Sigmoid colon (tissue), 7 donors: Measurements from ENCODE around the gene SUPT5H. TPM values are rescaled to one million over a fixed set of nuclear protein-coding genes. Genes with fewer than 3 reads are reported as not detected.
A peak's percentile ranks its signal among the peaks of the same experiment; 100 is the strongest.

Experiments
- DNase-seq: peaks from one replicate; pipeline ENCODE4 v3.0.0-alpha.2; 2019
- H3K27ac ChIP-seq, 4 donors: fragments of 200-600 bp; sonication (generic); one replicate each; pipeline ENCODE4 v1.5.1; 2016 to 2019; ENCODE audit warnings: mild to moderate bottlenecking in 1 of 4
- H3K27me3 ChIP-seq, 3 donors: fragments of 200-600 bp; sonication (generic); one replicate each; pipeline ENCODE4 v1.5.1; 2019; ENCODE audit warnings: mild to moderate bottlenecking in 1 of 3
- H3K36me3 ChIP-seq, 4 donors: fragments of 200-600 bp; sonication (generic); one replicate each; pipeline ENCODE4 v1.5.1; 2016 to 2019
- H3K4me1 ChIP-seq, 4 donors: fragments of 200-600 bp; sonication (generic); one replicate each; pipeline ENCODE4 v1.5.1; 2017 to 2019
- H3K4me3 ChIP-seq, 4 donors: fragments of 200-600 bp; sonication (generic); one replicate each; pipeline ENCODE4 v1.5.1; 2017 to 2019; ENCODE audit warnings: mild to moderate bottlenecking in 2 of 4, moderate library complexity in 1 of 4
- H3K9me3 ChIP-seq, 4 donors: fragments of 200-600 bp in 3 of 4; sonication (generic) in 3 of 4; one replicate each; pipeline versions ENCODE4 v1.5.1 to v1.6.1; 2013 to 2019
- EP300 ChIP-seq, 4 donors: sonication (generic); formaldehyde crosslinking; IDR thresholded peaks; one replicate each; pipeline ENCODE4 v1.6.1; 2017; ENCODE audit warnings: antibody characterized with exemption in 4 of 4
- POLR2A ChIP-seq, 2 donors: fragments of 450-650 bp; IDR thresholded peaks; one replicate each; pipeline ENCODE4 v1.6.1; 2016; ENCODE audit warnings: antibody characterized with exemption in 2 of 2, mild to moderate bottlenecking in 2 of 2, moderate library complexity in 2 of 2
- POLR2AphosphoS5 ChIP-seq, 4 donors: sonication (generic); formaldehyde crosslinking; IDR thresholded peaks; one replicate each; pipeline ENCODE4 v1.6.1; 2017; ENCODE audit warnings: antibody characterized with exemption in 4 of 4
- WGBS, 2 donors: extraction: QIAGEN DNeasy Blood & Tissue Kit; methylation state at CpG; one replicate each; pipeline ENCODE4 v1.1.7; 2013; 5-methylcytosine and 5-hydroxymethylcytosine counted together
- intact Hi-C: fragments of 100-400 bp; cut with DNase I; formaldehyde crosslinking; loops from one replicate; pipeline ENCODE4 v1.15.1; 2023
- polyA plus RNA-seq, 3 donors: library from polyadenylated mRNA; stranded (reverse); fragments of 200-250 nt; gene quantifications; one replicate each; pipeline ENCODE4 v1.2.3, GENCODE V29; 2013
- total RNA-seq, 4 donors: library from RNA; depleted of rRNA; stranded (reverse); fragments of >200 nt; gene quantifications; one replicate each; pipeline ENCODE4 v1.1.0, GENCODE V29; 2016
- TF ChIP-seq, protein P1 (sequence below), 4 experiments: fragments of 450-650 bp in 3 of 4; fragments of 200-600 bp in 1 of 4; IDR thresholded peaks; one replicate each; pipeline ENCODE4 v1.5.1; 2016 to 2019; ENCODE audit warnings: antibody characterized with exemption in 4 of 4, mild to moderate bottlenecking in 3 of 4, moderate library complexity in 2 of 4
- donor health status: healthy with polysubstance abuse.
- donor health status: Bipolar disorder and iron deficiency.
- donor health status: healthy.

The SUPT5H gene
- total and polyA plus RNA-seq, 7 donors: 52.3 to 112 (median 77.1) TPM

DNA sequence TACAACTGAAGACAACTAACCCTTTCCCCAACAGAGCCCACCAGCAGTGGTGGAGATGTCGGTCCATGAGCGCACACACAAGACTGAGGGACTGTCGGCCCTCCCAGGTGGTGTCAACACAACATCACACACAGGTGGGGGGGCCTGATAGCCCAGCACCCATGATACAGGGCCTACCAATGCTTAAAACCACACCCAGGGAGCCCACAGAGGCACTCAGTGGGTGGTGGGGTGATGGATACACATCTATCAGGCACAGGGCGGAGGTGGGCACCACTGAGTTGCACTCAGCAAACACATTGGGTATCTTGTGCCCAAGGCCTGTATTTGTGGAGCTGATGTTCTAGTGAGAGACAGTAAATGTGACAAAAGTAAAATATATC lies 45.7 kb upstream of the SUPT5H start:
- peaks cover 0 to 54% (median 48%) of the 10 kb centered on the region in 4 donors for H3K4me1 ChIP-seq
- WGBS, 2 donors: 97 to 98% methylated on average over 4 of the region's 4 CpGs

GRCh38 chr19:39400061-39400460 lies 45.3 kb upstream of the SUPT5H start:
- intact Hi-C loops: loop anchor here (10.0 kb wide), 2 partner anchors 745 to 1315 kb away; partner anchors contain the start of genes COQ8B and ITPKC
- Histone ChIP-seq H3K36me3 (peaks cover 3 to 24% (median 8%) of the 10 kb centered on the region in 4 donors), H3K9me3 (no peaks in the 10 kb centered on the region), H3K27ac (peak overlapping the region; percentile 91 to 100 (median 100)), H3K27me3 (no peaks in the 10 kb centered on the region), H3K4me3 (no peak overlapping the region), H3K4me1 (peaks cover 0 to 58% (median 52%) of the 10 kb centered on the region in 4 donors)
- TF ChIP-seq, protein P1, sequence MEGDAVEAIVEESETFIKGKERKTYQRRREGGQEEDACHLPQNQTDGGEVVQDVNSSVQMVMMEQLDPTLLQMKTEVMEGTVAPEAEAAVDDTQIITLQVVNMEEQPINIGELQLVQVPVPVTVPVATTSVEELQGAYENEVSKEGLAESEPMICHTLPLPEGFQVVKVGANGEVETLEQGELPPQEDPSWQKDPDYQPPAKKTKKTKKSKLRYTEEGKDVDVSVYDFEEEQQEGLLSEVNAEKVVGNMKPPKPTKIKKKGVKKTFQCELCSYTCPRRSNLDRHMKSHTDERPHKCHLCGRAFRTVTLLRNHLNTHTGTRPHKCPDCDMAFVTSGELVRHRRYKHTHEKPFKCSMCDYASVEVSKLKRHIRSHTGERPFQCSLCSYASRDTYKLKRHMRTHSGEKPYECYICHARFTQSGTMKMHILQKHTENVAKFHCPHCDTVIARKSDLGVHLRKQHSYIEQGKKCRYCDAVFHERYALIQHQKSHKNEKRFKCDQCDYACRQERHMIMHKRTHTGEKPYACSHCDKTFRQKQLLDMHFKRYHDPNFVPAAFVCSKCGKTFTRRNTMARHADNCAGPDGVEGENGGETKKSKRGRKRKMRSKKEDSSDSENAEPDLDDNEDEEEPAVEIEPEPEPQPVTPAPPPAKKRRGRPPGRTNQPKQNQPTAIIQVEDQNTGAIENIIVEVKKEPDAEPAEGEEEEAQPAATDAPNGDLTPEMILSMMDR (IDR thresholded peaks at IDR 0.05): no peak
- TF ChIP-seq EP300 (IDR thresholded peaks at IDR 0.05) (no peak), POLR2A (IDR thresholded peaks at IDR 0.05) (no peak), POLR2AphosphoS5 (IDR thresholded peaks at IDR 0.05) (no peak)
- no peak for DNase-seq
- WGBS, 2 donors: 82 to 93% methylated on average over 4 of the region's 4 CpGs

More for the DNA sequence above, 45.7 kb upstream of the SUPT5H start:
- TF ChIP-seq EP300 (IDR thresholded peaks at IDR 0.05): no peak
- H3K27ac ChIP-seq: peak overlapping the region; percentile 91 to 100 (median 100)
- H3K36me3 ChIP-seq: peaks cover 3 to 28% (median 10%) of the 10 kb centered on the region in 4 donors
- no peaks in the 10 kb centered on the region for H3K9me3 ChIP-seq
- intact Hi-C loops: loop anchor here (5.0 to 10.0 kb wide), 3 partner anchors 133 to 1315 kb away; partner anchors contain the start of genes COQ8B, EID2B and ITPKC
- no peak overlapping the region for H3K4me3 ChIP-seq
- H3K27me3 ChIP-seq: no peaks in the 10 kb centered on the region
- no peak for DNase-seq

DNA sequence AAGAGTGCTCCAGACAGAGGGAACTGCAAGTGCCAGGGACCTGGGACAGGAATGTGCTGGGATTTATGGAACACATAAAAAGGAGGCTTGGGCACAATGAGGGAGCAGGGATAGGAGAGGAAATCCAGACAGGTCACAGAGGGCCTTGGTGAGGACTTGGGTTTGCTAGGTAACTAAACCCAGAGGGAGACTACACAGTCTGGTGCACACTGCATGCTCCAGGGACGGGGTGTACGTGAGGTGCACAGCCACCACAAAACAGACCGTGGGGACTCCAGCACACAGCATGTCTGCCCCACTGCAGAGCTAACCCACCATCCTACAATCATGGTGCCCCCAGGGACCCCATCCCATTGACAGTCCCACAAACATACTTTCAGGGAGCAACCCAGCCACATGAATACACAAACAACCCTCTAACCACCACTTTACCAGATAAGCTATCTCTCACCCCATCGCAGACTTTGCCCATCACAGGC lies 44.3 kb upstream of the SUPT5H start:
- peaks cover 0 to 69% (median 63%) of the 10 kb centered on the region in 4 donors for H3K4me1 ChIP-seq
- H3K9me3 ChIP-seq: no peaks in the 10 kb centered on the region
- no peak overlapping the region for H3K4me3 ChIP-seq
- H3K27me3 ChIP-seq: no peaks in the 10 kb centered on the region
- TF ChIP-seq EP300 (IDR thresholded peaks at IDR 0.05) (no peak), POLR2AphosphoS5 (IDR thresholded peaks at IDR 0.05) (no peak)
- TF ChIP-seq, protein P1 (IDR thresholded peaks at IDR 0.05): no peak
- peak overlapping the region; percentile 100 for H3K27ac ChIP-seq
- intact Hi-C loops: loop anchor here (10.0 kb wide), 2 partner anchors 746 to 1314 kb away; partner anchors contain the start of genes COQ8B and ITPKC
- WGBS, 2 donors: 25 to 26% methylated on average over 4 of the region's 4 CpGs
- peaks cover 2 to 13% (median 3%) of the 10 kb centered on the region in 4 donors for H3K36me3 ChIP-seq
- DNase-seq: no peak

DNA sequence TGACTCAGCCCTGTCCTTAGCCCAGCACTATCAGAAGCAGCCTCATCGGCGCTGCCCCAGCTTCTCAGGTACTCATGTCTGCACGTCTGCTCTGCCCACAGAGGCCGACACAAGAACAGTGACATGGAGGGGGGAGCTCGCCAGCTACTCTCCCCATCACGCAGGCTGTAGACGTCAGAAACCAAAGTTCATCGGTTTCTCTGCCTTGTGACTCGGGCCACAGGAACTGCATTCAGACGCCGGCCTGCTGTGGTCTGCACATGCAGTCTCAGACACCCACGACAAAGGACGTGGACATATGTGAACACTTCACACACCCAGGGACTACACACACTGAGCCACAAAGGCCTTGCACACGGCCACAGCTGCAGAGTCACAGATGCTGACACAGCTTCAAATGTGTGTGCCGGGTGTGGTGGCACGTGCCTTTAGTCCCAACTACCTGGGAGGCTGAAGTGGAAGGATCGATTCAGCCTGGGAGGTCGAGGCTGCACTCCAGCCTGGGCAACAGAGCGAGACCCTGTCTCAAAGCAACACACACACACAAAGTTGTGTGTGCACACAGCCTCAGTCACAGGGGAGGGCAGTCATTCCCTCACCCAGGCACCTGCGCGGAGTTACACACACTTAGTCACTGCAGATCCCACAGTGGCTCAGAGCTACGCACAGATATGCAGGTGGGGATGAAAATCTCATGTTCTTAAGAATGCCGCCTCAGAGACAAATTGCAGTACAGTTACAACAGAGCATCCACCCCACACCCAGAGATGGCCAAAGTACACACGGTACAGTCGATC lies 43.6 kb upstream of the SUPT5H start:
- 9 to 27% methylated on average over 25 of the region's 25 CpGs for WGBS, 2 donors
- Histone ChIP-seq H3K4me1 (peaks cover 0 to 71% (median 64%) of the 10 kb centered on the region in 4 donors), H3K27me3 (no peaks in the 10 kb centered on the region), H3K4me3 (peak overlapping the region in 2 of 4 donors; percentile 50 to 60), H3K27ac (peak overlapping the region; percentile 100), H3K9me3 (no peaks in the 10 kb centered on the region), H3K36me3 (peaks cover 0 to 8% (median 0%) of the 10 kb centered on the region in 4 donors)
- peak; percentile 85 for DNase-seq
- intact Hi-C loops: loop anchor here (10.0 kb wide), 2 partner anchors 747 to 1313 kb away; partner anchors contain the start of genes COQ8B and ITPKC
- peak in 1 of 2 donors; percentile 33 for TF ChIP-seq POLR2A (IDR thresholded peaks at IDR 0.05)
- TF ChIP-seq, protein P1 (IDR thresholded peaks at IDR 0.05): no peak
- TF ChIP-seq POLR2AphosphoS5 (IDR thresholded peaks at IDR 0.05): peak; percentile 20 to 68 (median 37)
- TF ChIP-seq EP300 (IDR thresholded peaks at IDR 0.05): peak in 1 of 4 donors; percentile 64
